GM23338 (cell line): ENCODE data around the gene SUV39H1.
"Not testable (repeated sequence)": the region's sequence is repeated elsewhere in the genome, so short reads cannot be mapped to it uniquely, and the experiment has no call there.

Experiments
- CREB1 ChIP-seq: fragments of 250-450 bp; sonication (Bioruptor Pico); IDR thresholded peaks from 2 replicates; pipeline ENCODE4 v1.5.0; 2020; ENCODE audit warnings: low read depth, mild to moderate bottlenecking, moderate library complexity
- CTCF ChIP-seq, 2 experiments: fragments of 200-600 bp in 1 of 2; sonication (generic) in 1 of 2; conservative IDR thresholded peaks; 2 replicates each; pipeline versions ENCODE4 v1.5.1 to v1.6.1; 2016 to 2017; ENCODE audit warnings: antibody characterized with exemption in 2 of 2, low read depth in 2 of 2, mild to moderate bottlenecking in 2 of 2, moderate library complexity in 1 of 2
- EZH2 ChIP-seq: fragments of 200-600 bp; sonication (generic); IDR thresholded peaks from one replicate; pipeline ENCODE4 v1.8.0; 2017; ENCODE audit warnings: antibody characterized with exemption, mild to moderate bottlenecking, low read depth; ENCODE audit not compliant: unreplicated experiment
- EZH2phosphoT487 ChIP-seq: fragments of 200-600 bp; sonication (generic); IDR thresholded peaks from one replicate; pipeline ENCODE4 v1.8.1; 2018; ENCODE audit warnings: antibody characterized with exemption; ENCODE audit not compliant: unreplicated experiment
- JUNB ChIP-seq: IDR thresholded peaks from one replicate; pipeline ENCODE4 v1.6.1; 2016; ENCODE audit warnings: antibody characterized with exemption; ENCODE audit not compliant: unreplicated experiment
- POLR2AphosphoS5 ChIP-seq: IDR thresholded peaks from 2 replicates; pipeline ENCODE4 v1.6.1; 2016; ENCODE audit warnings: antibody characterized with exemption, low read depth
- ZNF114 ChIP-seq: fragments of 250-450 bp; sonication (Bioruptor Pico); IDR thresholded peaks from 2 replicates; pipeline ENCODE4 v1.5.0; 2020; ENCODE audit warnings: mild to moderate bottlenecking, moderate library complexity
- ZNF331 ChIP-seq: fragments of 250-450 bp; sonication (Bioruptor Pico); IDR thresholded peaks from 2 replicates; pipeline ENCODE4 v1.5.0; 2020; ENCODE audit warnings: low read depth, mild to moderate bottlenecking, moderate library complexity

DNA sequence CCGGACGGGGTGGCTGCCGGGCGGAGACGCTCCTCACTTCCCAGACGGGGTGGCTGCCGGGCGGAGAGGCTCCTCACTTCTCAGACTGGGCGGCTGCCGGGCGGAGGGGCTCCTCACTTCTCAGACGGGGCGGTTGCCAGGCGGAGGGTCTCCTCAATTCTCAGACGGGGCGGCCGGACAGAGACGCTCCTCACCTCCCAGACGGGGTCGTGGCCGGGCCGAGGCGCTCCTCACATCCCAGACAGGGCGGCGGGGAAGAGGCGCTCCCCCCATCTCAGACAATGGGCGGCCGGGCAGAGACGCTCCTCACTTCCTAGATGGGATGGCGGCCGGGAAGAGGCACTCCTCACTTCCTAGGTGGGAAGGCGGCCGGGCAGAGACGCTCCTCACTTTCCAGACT lies 36.8 kb upstream of the SUV39H1 start:
- not testable (repeated sequence) for TF ChIP-seq CTCF (conservative IDR thresholded peaks at IDR 0.05; ENCODE audit: low read depth in 2 of 2); EZH2phosphoT487; JUNB; POLR2AphosphoS5; CREB1 (CRISPR knock-in tag); EZH2; ZNF114 (CRISPR knock-in tag); ZNF331 (CRISPR knock-in tag)
